Measurements from ENCODE around the gene ABCA5.
"Not testable (repeated sequence)": the region's sequence is repeated elsewhere in the genome, so short reads cannot be mapped to it uniquely, and the experiment has no call there.

Gene ABCA5

DNA sequence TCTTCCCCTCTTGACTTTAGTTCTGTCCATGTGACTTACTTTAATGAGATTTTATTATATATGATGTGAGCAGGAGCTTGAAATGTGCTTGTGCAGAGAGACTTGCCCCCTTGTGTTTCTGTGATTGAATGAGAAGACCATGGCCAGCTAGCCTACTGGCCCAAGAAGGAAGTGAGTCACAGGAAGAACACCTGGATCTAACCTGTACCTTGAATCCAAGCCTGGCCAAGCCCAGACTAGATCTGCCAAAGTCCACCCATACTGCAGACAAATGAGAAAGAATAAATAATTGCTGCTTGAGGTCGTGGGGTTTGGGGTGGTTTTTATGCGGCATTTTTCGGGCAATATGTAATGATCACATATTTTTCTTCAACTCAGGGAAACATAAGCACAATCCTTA is 107.9 kb downstream of the ABCA5 start:
- in situ Hi-C loops (cut with MboI; ENCODE audit: low sequenced_read_pairs): no loop called here

- in situ Hi-C loops (cut with MboI; ENCODE audit: low sequenced_read_pairs): no loop called here
Observed at GRCh38 chr17:69213059-69213813, 113.7 kb downstream of the ABCA5 start.

GRCh38 chr17:69208640-69209039 is 118.3 kb downstream of the ABCA5 start:
- in situ Hi-C loops (cut with MboI; ENCODE audit: low sequenced_read_pairs): no loop called here

DNA sequence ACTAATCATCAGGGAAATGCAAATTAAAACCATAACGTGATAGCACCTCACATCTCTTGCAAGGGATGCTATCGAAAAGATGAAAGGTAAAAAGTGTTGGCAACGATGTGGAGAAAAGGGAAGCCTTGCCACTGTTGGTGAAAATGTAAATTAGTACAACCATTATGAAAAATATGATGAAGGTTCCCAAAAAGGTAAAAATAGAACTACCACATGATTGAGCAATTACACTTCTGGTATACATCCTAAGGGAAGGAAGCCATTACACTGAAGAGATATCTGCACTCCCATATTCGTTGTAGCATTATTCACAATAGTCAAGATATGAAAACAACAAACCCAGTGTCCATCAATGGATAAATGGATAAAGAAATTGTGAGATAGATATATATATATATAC is 119.8 kb downstream of the ABCA5 start:
- in situ Hi-C loops (cut with MboI; ENCODE audit: low sequenced_read_pairs): no loop called here

- in situ Hi-C loops (cut with MboI; ENCODE audit: low sequenced_read_pairs): no loop called here
Observed at GRCh38 chr17:69198238-69198637, 128.7 kb downstream of the ABCA5 start.

DNA sequence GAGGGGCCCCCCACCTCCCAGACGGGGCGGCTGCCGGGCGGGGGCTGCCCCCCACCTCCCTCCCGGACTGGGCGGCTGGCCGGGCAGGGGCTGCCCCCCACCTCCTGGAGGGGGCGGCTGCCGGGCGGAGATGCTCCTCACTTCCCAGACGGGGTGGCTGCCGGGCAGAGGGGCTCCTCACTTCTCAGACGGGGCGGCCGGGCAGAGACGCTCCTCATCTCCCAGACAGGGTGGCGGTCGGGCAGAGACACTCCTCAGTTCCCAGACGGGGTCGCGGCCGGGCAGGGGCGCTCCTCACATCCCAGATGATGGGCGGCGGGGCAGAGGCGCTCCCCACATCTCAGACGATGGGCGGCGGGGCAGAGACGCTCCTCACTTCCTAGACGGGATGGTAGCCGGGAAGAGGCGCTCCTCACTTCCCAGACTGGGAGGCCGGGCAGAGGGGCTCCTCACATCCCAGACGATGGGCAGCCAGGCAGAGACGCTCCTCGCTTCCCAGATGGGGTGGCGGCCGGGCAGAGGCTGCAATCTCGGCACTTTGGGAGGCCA is 130.8 kb downstream of the ABCA5 start:
- in situ Hi-C loops (cut with MboI; ENCODE audit: low sequenced_read_pairs): not testable (repeated sequence)
